ENCODE measurements around the gene SLC39A5.

GRCh38 chr12:56256326-56256960 lies 26.6 kb downstream of the SLC39A5 start:
- TF ChIP-seq ELF1 (IDR thresholded peaks at IDR 0.05) = no peak
- peak; percentile 26; the same call in 1 of the 2 replicates for TF ChIP-seq CTCF (IDR thresholded peaks at IDR 0.05)
- TF ChIP-seq JUND (IDR thresholded peaks at IDR 0.05) = peak; percentile 78
- peak; percentile 50; the same call in 1 of the 2 replicates for TF ChIP-seq TCF12 (IDR thresholded peaks at IDR 0.05)
- no peak for TF ChIP-seq RAD21 (IDR thresholded peaks at IDR 0.05; ENCODE audit: low read length)
- no peak; the same call in 1 of the 2 replicates for TF ChIP-seq MAX (IDR thresholded peaks at IDR 0.05; ENCODE audit: low read depth)
- TF ChIP-seq REST (IDR thresholded peaks at IDR 0.05; ENCODE audit: low read depth, low read length) = no peak
